Measurements from ENCODE around the gene ETF1.
A peak's percentile ranks its signal among the peaks of the same experiment; 100 is the strongest.

Gene ETF1

GRCh38 chr5:138542956-138543729 lies at the start of gene ETF1:
TSS of gene ETF1 (minus strand) at chr5:138543236. CDS start at chr5:138542918, 318 bp downstream.
- peak; percentile 92 for DNase-seq (ENCODE audit: low read depth, low spot score)
- no peak within 1 kb of the TSS for H3K27ac ChIP-seq (ENCODE audit: low read length)
- no peaks in the 10 kb centered on the region for H3K9me3 ChIP-seq (ENCODE audit: control insufficient read depth, insufficient read depth, low read length)
- no CpG with 5 or more reads among the region's 70 CpGs for WGBS (ENCODE audit: insufficient coverage, insufficient read length)
- H3K36me3 ChIP-seq (ENCODE audit: control insufficient read depth, insufficient read depth, low read length) = no peaks in the 10 kb centered on the region; the same call in 1 of the 2 replicates
- no peaks in the 10 kb centered on the region for H3K27me3 ChIP-seq (ENCODE audit: control insufficient read depth, insufficient read depth, low read length)
- H3K4me3 ChIP-seq (ENCODE audit: low read length) = peak within 1 kb of the TSS; percentile 64
- H3K4me1 ChIP-seq (ENCODE audit: control insufficient read depth, insufficient read depth, low read length) = no peaks in the 10 kb centered on the region

DNA sequence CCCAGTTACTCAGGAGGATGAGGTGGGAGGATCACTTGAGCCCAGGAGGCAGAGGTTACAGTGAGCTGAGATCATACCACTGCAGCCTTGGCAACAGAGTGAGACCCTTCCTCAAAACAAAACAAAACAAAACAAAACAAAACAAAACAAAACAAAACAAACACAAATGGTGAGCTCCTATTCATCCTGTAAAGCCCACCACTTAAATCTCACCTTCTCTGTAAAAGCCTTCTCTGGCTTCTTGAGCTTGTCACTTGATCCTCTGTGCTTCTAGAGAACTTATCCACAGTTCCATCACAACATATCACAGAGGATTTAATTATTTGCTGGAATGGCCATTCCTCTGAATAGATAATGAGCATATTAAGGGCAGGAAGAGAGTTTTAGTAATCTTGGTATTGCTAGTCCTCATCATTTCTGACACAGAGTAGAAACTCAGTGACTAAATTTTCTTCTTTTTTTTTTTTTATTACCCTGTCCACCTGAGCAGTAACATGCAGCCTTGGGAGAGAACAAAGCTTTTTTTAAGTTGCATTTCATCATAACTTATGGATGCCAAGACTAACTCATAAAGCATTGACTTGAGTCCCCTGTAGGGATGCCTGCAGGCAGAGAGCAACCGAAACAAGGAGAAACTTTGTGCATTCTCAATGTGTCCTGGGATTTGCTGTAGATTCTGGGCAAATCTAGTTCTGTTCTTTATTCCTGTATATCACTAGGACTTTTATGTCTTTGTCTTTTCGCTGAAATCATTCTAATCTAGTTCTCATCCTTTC lies 45.2 kb upstream of the ETF1 start:
- Histone ChIP-seq H3K36me3 (ENCODE audit: control insufficient read depth, insufficient read depth, low read length) (no peaks in the 10 kb centered on the region), H3K4me1 (ENCODE audit: control insufficient read depth, insufficient read depth, low read length) (no peaks in the 10 kb centered on the region), H3K4me3 (ENCODE audit: low read length) (no peak overlapping the region), H3K27ac (ENCODE audit: low read length) (no peak overlapping the region), H3K27me3 (ENCODE audit: control insufficient read depth, insufficient read depth, low read length) (no peaks in the 10 kb centered on the region), H3K9me3 (ENCODE audit: control insufficient read depth, insufficient read depth, low read length) (no peaks in the 10 kb centered on the region)
- WGBS (ENCODE audit: insufficient coverage, insufficient read length) = no CpG with 5 or more reads among the region's 2 CpGs
- no peak for DNase-seq (ENCODE audit: low read depth, low spot score)

GRCh38 chr5:138585157-138585556 lies 42.1 kb upstream of the ETF1 start:
- no peaks in the 10 kb centered on the region for H3K9me3 ChIP-seq (ENCODE audit: control insufficient read depth, insufficient read depth, low read length)
- H3K27me3 ChIP-seq (ENCODE audit: control insufficient read depth, insufficient read depth, low read length) = no peaks in the 10 kb centered on the region
- DNase-seq (ENCODE audit: low read depth, low spot score) = no peak
- H3K27ac ChIP-seq (ENCODE audit: low read length) = no peak overlapping the region
- H3K36me3 ChIP-seq (ENCODE audit: control insufficient read depth, insufficient read depth, low read length) = no peaks in the 10 kb centered on the region
- H3K4me3 ChIP-seq (ENCODE audit: low read length) = no peak overlapping the region
- H3K4me1 ChIP-seq (ENCODE audit: control insufficient read depth, insufficient read depth, low read length) = no peaks in the 10 kb centered on the region

GRCh38 chr5:138583984-138584637 lies 41.1 kb upstream of the ETF1 start:
- no peaks in the 10 kb centered on the region for H3K36me3 ChIP-seq (ENCODE audit: control insufficient read depth, insufficient read depth, low read length)
- WGBS (ENCODE audit: insufficient coverage, insufficient read length) = no CpG with 5 or more reads among the region's 8 CpGs

GRCh38 chr5:138582959-138583358 lies 39.9 kb upstream of the ETF1 start:
- Histone ChIP-seq H3K27me3 (ENCODE audit: control insufficient read depth, insufficient read depth, low read length) (no peaks in the 10 kb centered on the region), H3K9me3 (ENCODE audit: control insufficient read depth, insufficient read depth, low read length) (no peaks in the 10 kb centered on the region), H3K27ac (ENCODE audit: low read length) (no peak overlapping the region), H3K4me1 (ENCODE audit: control insufficient read depth, insufficient read depth, low read length) (no peaks in the 10 kb centered on the region), H3K36me3 (ENCODE audit: control insufficient read depth, insufficient read depth, low read length) (no peaks in the 10 kb centered on the region), H3K4me3 (ENCODE audit: low read length) (no peak overlapping the region)
- DNase-seq (ENCODE audit: low read depth, low spot score) = no peak
- WGBS (ENCODE audit: insufficient coverage, insufficient read length) = no CpG with 5 or more reads among the region's 3 CpGs

More at GRCh38 chr5:138583984-138584637, 41.1 kb upstream of the ETF1 start:
- Histone ChIP-seq H3K27me3 (ENCODE audit: control insufficient read depth, insufficient read depth, low read length) (no peaks in the 10 kb centered on the region), H3K27ac (ENCODE audit: low read length) (no peak overlapping the region), H3K4me1 (ENCODE audit: control insufficient read depth, insufficient read depth, low read length) (no peaks in the 10 kb centered on the region), H3K9me3 (ENCODE audit: control insufficient read depth, insufficient read depth, low read length) (no peaks in the 10 kb centered on the region), H3K4me3 (ENCODE audit: low read length) (no peak overlapping the region)
- no peak for DNase-seq (ENCODE audit: low read depth, low spot score)

DNA sequence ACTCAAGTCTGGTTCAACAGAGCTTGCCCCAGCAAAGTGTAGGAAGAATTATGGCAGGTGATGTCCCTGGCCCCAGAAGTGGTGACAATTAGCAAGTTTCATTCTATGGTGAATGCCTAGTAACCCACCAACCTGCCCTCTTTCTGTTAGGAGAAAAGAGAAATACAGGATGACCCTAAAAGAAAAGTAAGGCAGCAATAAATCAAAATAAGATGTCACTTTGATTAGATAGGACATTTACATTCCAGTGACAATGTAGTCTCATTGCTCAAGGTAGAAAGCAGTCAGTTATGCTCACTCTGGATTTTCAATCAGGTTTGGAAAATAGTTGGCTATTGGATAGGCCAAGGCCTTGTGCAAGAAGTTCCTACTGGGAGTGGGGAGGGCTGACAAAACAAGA lies 37.7 kb upstream of the ETF1 start:
- H3K27ac ChIP-seq (ENCODE audit: low read length) = no peak overlapping the region

DNA sequence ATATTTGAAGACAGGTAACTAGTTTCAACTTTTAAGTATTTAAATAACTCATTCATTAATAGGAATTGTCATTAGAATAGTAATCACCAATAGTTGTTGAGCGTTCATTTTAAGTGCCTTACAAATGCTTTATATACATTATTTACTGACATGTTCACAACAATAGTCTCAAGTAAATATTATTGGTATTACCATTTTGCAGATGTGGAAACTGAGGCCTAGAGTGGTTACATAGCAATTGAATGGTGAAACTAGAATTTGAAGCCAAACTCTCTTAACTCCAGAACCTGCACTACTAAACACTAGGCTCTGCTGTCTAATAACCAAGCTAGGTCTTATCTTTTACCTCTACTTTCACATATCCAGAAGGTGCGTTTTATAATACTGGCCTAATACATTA lies 37.0 kb upstream of the ETF1 start:
- no peak overlapping the region for H3K27ac ChIP-seq (ENCODE audit: low read length)
- H3K27me3 ChIP-seq (ENCODE audit: control insufficient read depth, insufficient read depth, low read length) = no peaks in the 10 kb centered on the region
- no peaks in the 10 kb centered on the region for H3K4me1 ChIP-seq (ENCODE audit: control insufficient read depth, insufficient read depth, low read length)
- no peaks in the 10 kb centered on the region for H3K9me3 ChIP-seq (ENCODE audit: control insufficient read depth, insufficient read depth, low read length)
- no CpG with 5 or more reads among the region's 2 CpGs for WGBS (ENCODE audit: insufficient coverage, insufficient read length)
- H3K4me3 ChIP-seq (ENCODE audit: low read length) = no peak overlapping the region
- DNase-seq (ENCODE audit: low read depth, low spot score) = no peak
- H3K36me3 ChIP-seq (ENCODE audit: control insufficient read depth, insufficient read depth, low read length) = no peaks in the 10 kb centered on the region

More for the DNA sequence above, 37.7 kb upstream of the ETF1 start:
- Histone ChIP-seq H3K9me3 (ENCODE audit: control insufficient read depth, insufficient read depth, low read length) (no peaks in the 10 kb centered on the region), H3K4me1 (ENCODE audit: control insufficient read depth, insufficient read depth, low read length) (no peaks in the 10 kb centered on the region), H3K27me3 (ENCODE audit: control insufficient read depth, insufficient read depth, low read length) (no peaks in the 10 kb centered on the region), H3K36me3 (ENCODE audit: control insufficient read depth, insufficient read depth, low read length) (no peaks in the 10 kb centered on the region), H3K4me3 (ENCODE audit: low read length) (no peak overlapping the region)
- DNase-seq (ENCODE audit: low read depth, low spot score) = no peak

GRCh38 chr5:138579517-138579863 lies 36.5 kb upstream of the ETF1 start:
- no CpG with 5 or more reads among the region's 2 CpGs for WGBS (ENCODE audit: insufficient coverage, insufficient read length)
- no peaks in the 10 kb centered on the region for H3K36me3 ChIP-seq (ENCODE audit: control insufficient read depth, insufficient read depth, low read length)
- H3K9me3 ChIP-seq (ENCODE audit: control insufficient read depth, insufficient read depth, low read length) = no peaks in the 10 kb centered on the region
- DNase-seq (ENCODE audit: low read depth, low spot score) = no peak
- no peaks in the 10 kb centered on the region for H3K27me3 ChIP-seq (ENCODE audit: control insufficient read depth, insufficient read depth, low read length)
- H3K4me1 ChIP-seq (ENCODE audit: control insufficient read depth, insufficient read depth, low read length) = no peaks in the 10 kb centered on the region
- no peak overlapping the region for H3K4me3 ChIP-seq (ENCODE audit: low read length)
- H3K27ac ChIP-seq (ENCODE audit: low read length) = no peak overlapping the region

DNA sequence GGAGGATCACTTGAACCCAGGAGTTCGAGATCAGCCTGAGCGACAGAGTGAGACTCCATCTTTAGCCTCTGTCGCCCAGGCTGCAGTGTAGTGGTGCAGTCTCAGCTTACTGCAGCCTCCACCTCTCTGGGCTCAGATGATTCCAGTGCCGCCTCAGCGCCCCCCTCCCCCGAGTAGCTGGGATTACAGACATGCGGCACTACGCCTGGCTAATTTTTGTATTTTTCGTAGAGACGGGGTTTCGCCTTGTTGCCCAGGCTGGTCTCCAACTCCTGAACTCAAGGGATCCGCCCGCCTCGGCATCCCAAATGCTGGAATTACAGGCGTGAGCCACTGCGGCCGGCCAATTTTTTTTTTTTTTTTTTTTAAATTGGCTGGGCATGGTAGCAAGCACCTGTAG lies 34.4 kb upstream of the ETF1 start:
- WGBS (ENCODE audit: insufficient coverage, insufficient read length) = no CpG with 5 or more reads among the region's 17 CpGs
- Histone ChIP-seq H3K4me1 (ENCODE audit: control insufficient read depth, insufficient read depth, low read length) (no peaks in the 10 kb centered on the region), H3K4me3 (ENCODE audit: low read length) (no peak overlapping the region), H3K27ac (ENCODE audit: low read length) (no peak overlapping the region), H3K36me3 (ENCODE audit: control insufficient read depth, insufficient read depth, low read length) (peaks cover 2% of the 10 kb centered on the region; the same call in 1 of the 2 replicates), H3K27me3 (ENCODE audit: control insufficient read depth, insufficient read depth, low read length) (no peaks in the 10 kb centered on the region), H3K9me3 (ENCODE audit: control insufficient read depth, insufficient read depth, low read length) (no peaks in the 10 kb centered on the region)
- no peak for DNase-seq (ENCODE audit: low read depth, low spot score)

DNA sequence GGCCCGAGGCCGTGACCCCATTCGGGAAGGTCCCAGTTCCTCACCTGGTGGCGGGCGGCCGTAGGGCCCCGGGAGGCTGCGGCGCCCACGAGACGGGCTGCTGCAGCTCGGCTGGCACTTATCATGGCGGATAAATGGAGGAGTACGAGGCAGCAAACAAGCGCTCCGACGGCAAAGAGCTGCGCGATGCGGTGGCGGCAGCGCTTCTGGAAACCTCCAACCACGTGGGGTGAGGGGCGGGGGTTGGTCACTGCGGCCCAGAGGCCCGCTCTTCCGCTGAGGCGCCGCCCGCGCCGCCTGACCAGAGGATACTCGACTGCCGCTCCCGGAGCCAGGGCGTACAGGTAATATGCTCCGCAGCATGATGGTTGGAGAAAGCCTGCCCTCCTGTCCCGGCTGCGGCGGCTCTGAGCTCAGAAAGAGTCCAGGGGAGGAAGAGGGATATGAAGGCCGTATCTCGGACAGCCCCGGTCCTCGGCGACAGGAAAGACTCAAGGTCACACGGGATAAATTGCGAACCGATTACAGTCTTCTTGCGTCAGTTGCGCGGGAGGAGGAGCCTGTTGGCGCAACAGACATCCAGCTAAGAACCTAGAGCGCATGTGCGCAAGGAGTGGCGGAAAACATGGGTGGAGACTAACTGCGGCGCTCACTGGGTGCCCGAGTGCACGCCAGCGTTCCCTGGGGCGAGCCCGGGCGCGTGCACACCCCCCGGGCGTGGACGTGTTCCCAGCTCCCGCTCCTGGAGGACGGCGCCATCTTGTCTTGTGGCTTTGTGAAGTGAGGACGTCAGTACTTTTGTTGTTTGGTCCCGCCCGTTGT lies 32.4 kb upstream of the ETF1 start, which contains the start of gene HSPA9:
Gene HSPA9 (minus strand): TSS at position 208 of the 822 bp plus-strand sequence. CDS start 83 bp downstream, at position 125.
- H3K4me1 ChIP-seq (ENCODE audit: control insufficient read depth, insufficient read depth, low read length) = no peaks in the 10 kb centered on the region
- H3K27ac ChIP-seq (ENCODE audit: low read length) = no peak within 1 kb of the TSS
- peak; percentile 98 for DNase-seq (ENCODE audit: low read depth, low spot score)
- H3K36me3 ChIP-seq (ENCODE audit: control insufficient read depth, insufficient read depth, low read length) = peaks cover 16% of the 10 kb centered on the region
- no CpG with 5 or more reads among the region's 73 CpGs for WGBS (ENCODE audit: insufficient coverage, insufficient read length)
- no peaks in the 10 kb centered on the region for H3K27me3 ChIP-seq (ENCODE audit: control insufficient read depth, insufficient read depth, low read length)
- H3K9me3 ChIP-seq (ENCODE audit: control insufficient read depth, insufficient read depth, low read length) = no peaks in the 10 kb centered on the region
- H3K4me3 ChIP-seq (ENCODE audit: low read length) = peak within 1 kb of the TSS; percentile 80

Measured in iPS DF 6.9 (cell line).